Right atrium auricular region (tissue), 2 donors: Measurements from ENCODE around the gene GNLY. TPM values are rescaled to one million over a fixed set of nuclear protein-coding genes. Genes with fewer than 3 reads are reported as not detected.

Source experiments
- DNase-seq: peaks from one replicate; pipeline ENCODE4 v3.0.0-alpha.2; 2019; ENCODE audit warnings: low spot score
- H3K27ac ChIP-seq, 2 donors: fragments of 200-600 bp; sonication (generic); 1 replicate in 1 of 2; 2 replicates in 1 of 2; pipeline ENCODE4 v1.5.1; 2016 to 2019
- H3K27me3 ChIP-seq, 2 donors: fragments of 200-600 bp; sonication (generic); one replicate each; pipeline versions ENCODE4 v1.5.1 to v1.6.0; 2017 to 2019
- H3K36me3 ChIP-seq: fragments of 200-600 bp; sonication (generic); one replicate; pipeline ENCODE4 v1.5.1; 2016
- H3K4me1 ChIP-seq, 2 donors: fragments of 200-600 bp; sonication (generic); one replicate each; pipeline versions ENCODE4 v1.5.1 to v1.6.0; 2017 to 2019
- H3K4me3 ChIP-seq, 2 donors: fragments of 200-600 bp; sonication (generic); 1 replicate in 1 of 2; 2 replicates in 1 of 2; pipeline ENCODE4 v1.5.1; 2017 to 2019; ENCODE audit warnings: mild to moderate bottlenecking in 1 of 2, moderate library complexity in 1 of 2
- H3K9me3 ChIP-seq, 2 donors: fragments of 200-600 bp; sonication (generic); one replicate each; pipeline ENCODE4 v1.5.1; 2019
- total RNA-seq, 2 donors: library from RNA; depleted of rRNA; stranded (reverse); fragments of >200 nt; gene quantifications; one replicate each; pipeline ENCODE4 v1.1.0, GENCODE V29; 2016
- TF ChIP-seq, protein P1 (sequence below), 2 donors: fragments of 200-600 bp; sonication (generic); IDR thresholded peaks; one replicate each; pipeline ENCODE4 v1.5.1; 2019; ENCODE audit warnings: antibody characterized with exemption in 2 of 2

GNLY gene
- total RNA-seq, 2 donors from 2014 or later, result 1.4 TPM; not detected in 1

DNA sequence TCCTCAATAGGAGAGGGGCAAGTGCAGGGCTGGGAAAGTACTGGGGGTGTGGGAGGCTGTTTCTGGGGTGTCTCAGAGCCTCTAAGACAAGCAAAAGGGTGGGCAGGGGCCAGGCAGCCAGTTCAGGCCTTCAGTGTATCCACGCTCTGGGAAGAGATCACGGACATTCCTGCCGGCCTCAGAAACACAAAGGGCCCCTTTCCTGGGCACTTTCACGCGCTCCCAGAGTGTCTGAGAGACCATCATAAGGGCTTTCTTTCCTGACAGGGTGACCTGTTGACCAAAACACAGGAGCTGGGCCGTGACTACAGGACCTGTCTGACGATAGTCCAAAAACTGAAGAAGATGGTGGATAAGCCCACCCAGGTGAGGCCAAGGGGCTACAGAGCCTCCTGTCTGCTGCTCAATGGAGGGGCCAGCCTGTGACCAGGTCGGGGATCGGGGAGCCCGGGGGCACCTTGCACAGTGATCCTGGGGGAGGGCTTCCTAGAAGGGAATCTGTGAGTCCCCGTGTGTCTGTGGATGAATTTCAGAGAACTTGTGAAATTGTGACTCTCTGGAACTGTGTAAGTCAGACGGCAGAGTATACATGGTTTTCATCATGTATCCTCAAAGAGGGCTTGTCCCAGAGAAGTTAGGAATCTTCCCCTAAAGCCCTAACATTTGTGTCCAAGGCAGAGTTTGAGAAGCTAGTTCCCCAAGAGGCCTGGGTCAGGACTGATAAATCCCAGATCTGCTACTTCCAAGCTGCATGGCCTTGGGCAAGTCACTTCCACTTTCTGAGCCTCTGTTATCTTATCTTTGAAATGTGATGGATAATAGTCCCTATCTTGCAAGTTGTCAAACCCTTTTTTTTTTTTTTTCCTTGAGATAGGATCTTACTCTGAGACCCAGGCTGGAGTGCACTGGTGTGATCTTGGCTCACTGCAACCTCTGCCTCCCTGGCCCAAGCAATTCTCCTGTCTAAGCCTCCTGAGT, 1.8 kb downstream of the GNLY start:
- peak; percentile 54 for DNase-seq
- TF ChIP-seq, protein P1, sequence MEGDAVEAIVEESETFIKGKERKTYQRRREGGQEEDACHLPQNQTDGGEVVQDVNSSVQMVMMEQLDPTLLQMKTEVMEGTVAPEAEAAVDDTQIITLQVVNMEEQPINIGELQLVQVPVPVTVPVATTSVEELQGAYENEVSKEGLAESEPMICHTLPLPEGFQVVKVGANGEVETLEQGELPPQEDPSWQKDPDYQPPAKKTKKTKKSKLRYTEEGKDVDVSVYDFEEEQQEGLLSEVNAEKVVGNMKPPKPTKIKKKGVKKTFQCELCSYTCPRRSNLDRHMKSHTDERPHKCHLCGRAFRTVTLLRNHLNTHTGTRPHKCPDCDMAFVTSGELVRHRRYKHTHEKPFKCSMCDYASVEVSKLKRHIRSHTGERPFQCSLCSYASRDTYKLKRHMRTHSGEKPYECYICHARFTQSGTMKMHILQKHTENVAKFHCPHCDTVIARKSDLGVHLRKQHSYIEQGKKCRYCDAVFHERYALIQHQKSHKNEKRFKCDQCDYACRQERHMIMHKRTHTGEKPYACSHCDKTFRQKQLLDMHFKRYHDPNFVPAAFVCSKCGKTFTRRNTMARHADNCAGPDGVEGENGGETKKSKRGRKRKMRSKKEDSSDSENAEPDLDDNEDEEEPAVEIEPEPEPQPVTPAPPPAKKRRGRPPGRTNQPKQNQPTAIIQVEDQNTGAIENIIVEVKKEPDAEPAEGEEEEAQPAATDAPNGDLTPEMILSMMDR (IDR thresholded peaks at IDR 0.05), result no peak
- no peaks in the 10 kb centered on the region for H3K4me1 ChIP-seq
- H3K4me3 ChIP-seq, result no peak overlapping the region
- H3K36me3 ChIP-seq, result no peaks in the 10 kb centered on the region
- H3K27ac ChIP-seq, result no peak overlapping the region
- H3K27me3 ChIP-seq, result no peaks in the 10 kb centered on the region
- H3K9me3 ChIP-seq, result no peaks in the 10 kb centered on the region

DNA sequence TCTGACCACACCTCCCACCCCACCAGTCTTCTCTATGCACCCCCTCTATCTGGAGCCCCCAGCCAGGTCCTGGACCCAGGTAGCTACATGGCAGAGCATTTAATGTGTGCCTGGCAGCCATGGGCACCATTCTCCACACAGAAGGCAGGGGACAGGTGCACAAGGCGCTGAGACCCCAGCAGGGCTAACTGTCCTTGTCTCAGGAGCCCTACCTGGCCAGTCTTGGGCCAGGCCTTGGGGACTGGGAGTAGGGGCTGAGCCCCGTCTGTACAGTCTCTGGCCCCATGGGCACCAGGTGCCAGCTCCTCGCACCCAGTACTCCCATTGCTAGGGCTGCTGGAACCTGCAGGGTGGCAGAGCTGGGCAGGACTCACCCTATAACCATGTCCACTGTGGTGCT, 2.9 kb downstream of the GNLY start:
- peak; percentile 32 for DNase-seq
- no peak overlapping the region for H3K4me3 ChIP-seq
- no peaks in the 10 kb centered on the region for H3K27me3 ChIP-seq
- H3K4me1 ChIP-seq, result no peaks in the 10 kb centered on the region
- TF ChIP-seq, protein P1 (IDR thresholded peaks at IDR 0.05), result no peak
- no peak overlapping the region for H3K27ac ChIP-seq
- H3K36me3 ChIP-seq, result no peaks in the 10 kb centered on the region
- H3K9me3 ChIP-seq, result no peaks in the 10 kb centered on the region

- TF ChIP-seq, protein P1 (IDR thresholded peaks at IDR 0.05), result no peak
- Histone ChIP-seq H3K4me1 (no peaks in the 10 kb centered on the region), H3K9me3 (no peaks in the 10 kb centered on the region), H3K27ac (no peak overlapping the region), H3K36me3 (no peaks in the 10 kb centered on the region), H3K4me3 (no peak overlapping the region), H3K27me3 (no peaks in the 10 kb centered on the region)
- DNase-seq, result no peak
These were observed 3.6 kb downstream of the GNLY start for GRCh38 chr2:85697716-85698115.

DNA sequence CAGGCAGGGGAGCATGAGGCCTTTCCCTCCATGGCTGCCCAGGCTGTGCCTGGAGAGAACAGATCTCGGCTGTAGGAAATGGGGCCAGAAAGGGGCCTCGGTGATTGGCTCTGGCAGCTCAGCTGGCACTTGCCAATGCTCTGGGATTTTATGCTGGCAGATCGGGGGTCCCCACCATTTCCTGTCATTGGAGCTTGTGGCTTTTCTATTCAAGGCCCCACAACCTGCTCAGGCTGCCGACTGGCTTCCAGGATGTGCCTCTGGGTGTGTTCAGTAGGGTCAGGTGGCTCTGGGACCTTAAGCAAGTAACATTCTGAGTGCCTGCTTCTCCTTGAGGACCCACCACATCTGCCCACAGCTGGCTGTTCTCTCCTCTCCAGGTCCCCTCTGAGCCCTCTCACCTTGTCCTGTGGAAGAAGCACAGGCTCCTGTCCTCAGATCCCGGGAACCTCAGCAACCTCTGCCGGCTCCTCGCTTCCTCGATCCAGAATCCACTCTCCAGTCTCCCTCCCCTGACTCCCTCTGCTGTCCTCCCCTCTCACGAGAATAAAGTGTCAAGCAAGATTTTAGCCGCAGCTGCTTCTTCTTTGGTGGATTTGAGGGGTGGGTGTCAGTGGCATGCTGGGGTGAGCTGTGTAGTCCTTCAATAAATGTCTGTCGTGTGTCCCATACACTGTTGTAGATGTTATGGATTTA, 4.2 kb downstream of the GNLY start:
- DNase-seq, result peak; percentile 56
- no peaks in the 10 kb centered on the region for H3K27me3 ChIP-seq
- H3K4me1 ChIP-seq, result no peaks in the 10 kb centered on the region
- TF ChIP-seq, protein P1 (IDR thresholded peaks at IDR 0.05), result no peak
- no peak overlapping the region for H3K27ac ChIP-seq
- H3K4me3 ChIP-seq, result no peak overlapping the region
- H3K9me3 ChIP-seq, result no peaks in the 10 kb centered on the region
- no peaks in the 10 kb centered on the region for H3K36me3 ChIP-seq

DNA sequence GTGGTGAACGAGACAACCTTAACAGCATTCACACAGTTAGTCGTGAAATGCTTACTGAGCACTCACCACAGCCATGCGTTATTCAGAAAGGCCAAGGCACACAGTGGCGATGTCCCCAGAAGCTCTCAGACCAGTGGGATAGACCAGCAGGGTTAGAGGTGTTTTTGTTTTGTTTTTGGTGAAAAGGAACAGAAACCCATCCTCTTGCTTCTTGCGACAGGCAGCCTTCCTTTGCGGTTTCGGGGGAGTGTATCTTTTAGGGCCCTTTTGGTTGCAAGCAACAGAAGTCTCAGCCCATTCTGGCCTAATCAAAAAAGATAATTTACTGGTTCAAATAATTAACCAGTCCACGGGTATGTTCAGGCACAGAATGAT, 4.7 kb downstream of the GNLY start:
- DNase-seq, result no peak
- TF ChIP-seq, protein P1 (IDR thresholded peaks at IDR 0.05), result no peak
- H3K36me3 ChIP-seq, result no peaks in the 10 kb centered on the region
- no peaks in the 10 kb centered on the region for H3K4me1 ChIP-seq
- H3K27ac ChIP-seq, result no peak overlapping the region
- H3K27me3 ChIP-seq, result no peaks in the 10 kb centered on the region
- no peak overlapping the region for H3K4me3 ChIP-seq
- no peaks in the 10 kb centered on the region for H3K9me3 ChIP-seq
